ENCODE results near the gene GALNT17.
"Not testable (repeated sequence)": the region's sequence is repeated elsewhere in the genome, so short reads cannot be mapped to it uniquely, and the experiment has no call there.

- not testable (repeated sequence) for TF ChIP-seq POLR2A (IDR thresholded peaks at IDR 0.05; ENCODE audit: low read length); GATA1 (IDR thresholded peaks at IDR 0.05; ENCODE audit: low read depth, low read length)
Observed at GRCh38 chr7:71209484-71209883, 77.5 kb downstream of the GALNT17 start.

Data from erythroblast (primary cell).